HUES64 (cell line): ENCODE results near the gene MFSD8.
"Not testable (repeated sequence)": the region's sequence is repeated elsewhere in the genome, so short reads cannot be mapped to it uniquely, and the experiment has no call there.

Experiments used
- H3K27ac ChIP-seq: 2 replicates; pipeline ENCODE4 v1.7.0; 2013; ENCODE audit warnings: low read depth, low read length, inconsistent platforms
- H3K27me3 ChIP-seq: 2 replicates; pipeline ENCODE4 v1.6.1; 2013; ENCODE audit warnings: mild to moderate bottlenecking, low read length; ENCODE audit not compliant: insufficient read depth
- H3K36me3 ChIP-seq: 2 replicates; pipeline ENCODE4 v1.6.1; 2013; ENCODE audit warnings: mild to moderate bottlenecking, low read length; ENCODE audit not compliant: insufficient read depth
- H3K4me1 ChIP-seq: 2 replicates; pipeline ENCODE4 v1.6.1; 2013; ENCODE audit warnings: mild to moderate bottlenecking, low read length, moderate library complexity; ENCODE audit not compliant: insufficient read depth
- H3K4me3 ChIP-seq: 2 replicates; pipeline ENCODE4 v1.5.1; 2013; ENCODE audit warnings: mild to moderate bottlenecking, low read length, moderate library complexity
- H3K9ac ChIP-seq: 2 replicates; pipeline ENCODE4 v1.6.1; 2013; ENCODE audit warnings: mild to moderate bottlenecking, low read depth, low read length
- H3K9me3 ChIP-seq: 2 replicates; pipeline ENCODE4 v1.6.1; 2013; ENCODE audit warnings: low read depth, low read length; ENCODE audit not compliant: insufficient read depth
- WGBS: fragments of 150-250, 120-280 bp; methylation state at CpG from one replicate; pipeline ENCODE4 v1.1.7; 2013; ENCODE audit warnings: missing lambda C conversion rate; 5-methylcytosine and 5-hydroxymethylcytosine counted together

MFSD8 gene

DNA sequence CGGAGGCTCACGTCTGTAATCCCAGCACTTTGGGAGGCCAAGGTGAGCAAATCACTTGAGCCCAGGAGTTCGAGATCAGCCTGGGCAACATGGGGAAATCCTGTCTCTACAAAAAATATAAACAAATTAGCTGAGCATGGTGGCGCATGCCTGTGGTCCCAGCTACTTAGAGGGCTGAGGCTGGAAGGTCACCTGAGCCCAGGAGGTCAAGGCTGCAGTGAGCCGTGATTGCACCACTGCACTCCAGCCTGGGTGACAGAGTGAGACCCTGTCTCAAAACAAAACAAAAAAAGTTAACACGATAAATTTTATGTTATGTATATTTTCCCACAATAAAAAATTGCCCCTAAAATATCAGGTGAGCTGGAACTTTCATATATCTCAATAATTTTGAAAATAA lies 33.1 kb downstream of the MFSD8 start:
- H3K9ac ChIP-seq, H3K27me3 ChIP-seq, H3K9me3 ChIP-seq, H3K27ac ChIP-seq, H3K4me3 ChIP-seq, H3K4me1 ChIP-seq: not testable (repeated sequence)
- WGBS: 92% methylated on average over 5 of the region's 6 CpGs
- H3K36me3 ChIP-seq: peaks cover 18% of the 10 kb centered on the region

GRCh38 chr4:127930175-127930574 lies 34.8 kb downstream of the MFSD8 start:
- H3K4me3 ChIP-seq: no peak overlapping the region
- H3K36me3 ChIP-seq: peaks cover 24% of the 10 kb centered on the region
- 95% methylated on average over 1 of the region's 1 CpG for WGBS
- H3K27ac ChIP-seq: no peak overlapping the region
- H3K9me3 ChIP-seq: no peaks in the 10 kb centered on the region
- no peaks in the 10 kb centered on the region for H3K4me1 ChIP-seq
- no peaks in the 10 kb centered on the region for H3K27me3 ChIP-seq
- no peak overlapping the region for H3K9ac ChIP-seq

DNA sequence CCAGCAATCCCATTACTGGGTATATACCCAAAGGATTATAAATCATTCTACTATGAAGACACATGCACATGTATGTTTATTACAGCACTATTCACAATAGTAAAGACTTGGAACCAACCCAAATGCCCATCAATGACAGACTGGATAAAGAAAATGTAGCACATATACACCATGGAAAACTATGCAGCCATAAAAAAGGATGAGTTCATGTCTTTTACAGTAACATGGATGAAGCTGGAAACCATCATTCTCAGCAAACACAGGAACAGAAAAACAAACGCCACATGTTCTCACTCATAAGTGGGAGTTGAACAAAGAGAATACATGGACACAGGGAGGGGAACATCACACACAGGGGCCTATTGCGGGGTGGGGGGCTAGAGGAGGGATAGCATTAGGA lies 39.3 kb downstream of the MFSD8 start:
- H3K27me3 ChIP-seq, H3K4me3 ChIP-seq, H3K4me1 ChIP-seq, H3K9me3 ChIP-seq, H3K9ac ChIP-seq, H3K27ac ChIP-seq: not testable (repeated sequence)
- WGBS: 100% methylated on average over 1 of the region's 2 CpGs
- H3K36me3 ChIP-seq: peaks cover 34% of the 10 kb centered on the region

DNA sequence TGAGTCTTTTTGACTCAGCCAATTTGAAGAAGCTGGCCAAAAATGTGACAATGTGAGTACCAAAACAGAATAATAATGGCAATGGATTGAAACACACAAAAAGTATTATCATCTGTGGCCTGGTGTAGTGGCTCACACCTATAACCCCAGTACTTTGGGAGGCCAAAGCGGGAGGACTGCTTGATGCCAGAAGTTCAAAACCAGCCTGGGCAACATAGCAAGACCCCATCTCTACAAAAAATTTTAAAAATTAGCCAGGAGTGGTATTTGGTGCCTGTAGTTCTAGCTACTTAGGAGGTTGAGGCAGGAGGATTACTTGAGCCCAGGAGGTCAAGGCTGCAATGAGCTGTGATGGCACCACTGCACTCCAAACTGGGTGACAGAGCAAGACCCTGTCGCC lies 42.7 kb downstream of the MFSD8 start:
- Histone ChIP-seq H3K4me3 (no peak overlapping the region), H3K27ac (no peak overlapping the region), H3K27me3 (no peaks in the 10 kb centered on the region), H3K4me1 (no peaks in the 10 kb centered on the region), H3K36me3 (peaks cover 49% of the 10 kb centered on the region), H3K9ac (no peak overlapping the region), H3K9me3 (no peaks in the 10 kb centered on the region)
- 100% methylated on average over 1 of the region's 2 CpGs for WGBS

DNA sequence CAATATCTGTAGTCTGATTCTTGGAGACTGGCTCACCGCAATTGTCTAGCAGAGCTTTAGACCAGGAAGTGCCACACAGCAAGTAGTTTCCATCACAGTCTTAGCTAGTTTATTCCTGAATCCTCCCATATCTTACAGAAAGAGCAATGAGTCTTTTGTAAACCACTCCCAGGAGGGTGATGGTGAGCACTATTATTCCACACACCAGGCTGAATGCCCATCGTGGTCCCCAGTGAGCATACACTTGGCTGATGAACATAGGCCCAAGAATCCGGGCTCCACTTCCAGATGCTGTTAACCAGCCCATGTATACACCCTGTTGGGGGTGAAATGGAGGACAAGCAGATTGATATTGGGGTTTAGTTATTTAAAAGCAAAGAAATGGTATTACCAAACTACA lies 44.5 kb downstream of the MFSD8 start:
- Histone ChIP-seq H3K9ac (no peak overlapping the region), H3K27ac (no peak overlapping the region), H3K9me3 (no peaks in the 10 kb centered on the region), H3K27me3 (no peaks in the 10 kb centered on the region), H3K4me3 (no peak overlapping the region), H3K36me3 (peaks cover 44% of the 10 kb centered on the region), H3K4me1 (no peaks in the 10 kb centered on the region)
- WGBS: 93% methylated on average over 3 of the region's 3 CpGs

- H3K36me3 ChIP-seq: peaks cover 43% of the 10 kb centered on the region
- no peaks in the 10 kb centered on the region for H3K9me3 ChIP-seq
- no peak overlapping the region for H3K27ac ChIP-seq
- no peak overlapping the region for H3K4me3 ChIP-seq
- H3K9ac ChIP-seq: no peak overlapping the region
- no peaks in the 10 kb centered on the region for H3K27me3 ChIP-seq
- no peaks in the 10 kb centered on the region for H3K4me1 ChIP-seq
These were observed 47.8 kb downstream of the MFSD8 start for GRCh38 chr4:127917151-127917550.

DNA sequence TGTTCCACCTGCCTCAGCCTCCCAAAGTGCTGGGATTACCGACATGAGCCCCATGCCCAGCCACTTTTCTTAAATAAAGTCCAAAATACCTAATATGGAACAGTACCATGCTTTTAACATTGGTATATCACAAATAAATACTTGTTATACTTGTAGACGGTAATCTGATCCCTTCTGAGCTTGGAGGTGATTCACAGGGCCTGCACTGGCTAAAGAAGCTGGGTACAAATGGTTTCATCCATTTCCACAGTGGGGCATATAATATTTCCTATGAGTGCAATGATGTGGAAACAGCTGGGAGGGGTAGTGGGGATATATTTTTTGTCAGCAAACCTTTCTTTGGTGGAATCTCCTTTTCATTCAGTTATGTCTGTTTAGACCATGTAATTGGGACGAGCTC lies 48.5 kb downstream of the MFSD8 start:
- Histone ChIP-seq H3K27me3 (no peaks in the 10 kb centered on the region), H3K27ac (no peak overlapping the region), H3K4me3 (no peak overlapping the region), H3K9me3 (no peaks in the 10 kb centered on the region), H3K4me1 (no peaks in the 10 kb centered on the region), H3K9ac (no peak overlapping the region), H3K36me3 (peaks cover 37% of the 10 kb centered on the region)
- WGBS: 100% methylated on average over 2 of the region's 3 CpGs

- no peak overlapping the region for H3K4me3 ChIP-seq
- H3K9ac ChIP-seq: no peak overlapping the region
- WGBS: 89% methylated on average over 8 of the region's 8 CpGs
- no peak overlapping the region for H3K27ac ChIP-seq
- no peaks in the 10 kb centered on the region for H3K9me3 ChIP-seq
- H3K4me1 ChIP-seq: no peaks in the 10 kb centered on the region
- no peaks in the 10 kb centered on the region for H3K36me3 ChIP-seq
- H3K27me3 ChIP-seq: no peaks in the 10 kb centered on the region
These were observed 59.9 kb downstream of the MFSD8 start for GRCh38 chr4:127905029-127905428.

DNA sequence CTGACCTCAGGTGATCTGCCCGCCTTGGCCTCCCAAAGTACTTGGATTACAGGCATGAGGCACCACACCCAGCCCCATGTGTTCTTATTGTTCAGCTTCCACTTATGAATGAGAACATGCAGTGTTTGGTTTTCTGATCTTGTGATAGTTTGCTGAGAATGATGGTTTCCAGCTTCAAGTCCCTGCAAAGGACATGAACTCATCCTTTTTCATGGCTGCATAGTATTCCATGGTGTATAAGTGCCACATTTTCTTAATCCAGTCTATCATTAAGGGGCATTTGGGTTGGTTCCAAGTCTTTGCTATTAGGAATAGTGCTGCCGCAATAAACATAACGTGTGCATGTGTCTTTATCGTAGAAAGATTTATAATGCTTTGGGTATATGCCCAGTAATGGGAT lies 65.3 kb downstream of the MFSD8 start:
- H3K4me3 ChIP-seq, H3K9me3 ChIP-seq, H3K4me1 ChIP-seq, H3K9ac ChIP-seq, H3K27me3 ChIP-seq, H3K27ac ChIP-seq: not testable (repeated sequence)
- H3K36me3 ChIP-seq: peaks cover 46% of the 10 kb centered on the region
- 97% methylated on average over 4 of the region's 4 CpGs for WGBS

DNA sequence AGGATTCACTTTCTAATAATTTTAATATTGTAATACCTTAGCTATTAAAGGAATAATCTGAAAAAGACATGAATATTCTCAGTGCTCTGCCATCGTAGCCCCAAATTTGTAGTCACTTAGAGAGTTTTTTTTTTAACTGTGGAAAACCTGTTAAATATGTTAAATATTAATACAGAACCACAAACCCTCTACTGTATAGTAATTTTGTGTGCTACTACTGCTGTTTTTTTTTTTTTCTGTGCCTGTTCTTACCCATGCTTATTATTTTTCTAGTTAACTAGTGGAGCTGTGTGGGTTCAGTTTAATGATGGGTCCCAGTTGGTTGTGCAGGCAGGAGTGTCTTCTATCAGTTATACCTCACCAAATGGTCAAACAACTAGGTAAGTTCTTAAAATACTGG lies 68.4 kb downstream of the MFSD8 start:
- Histone ChIP-seq H3K4me3 (no peak overlapping the region), H3K9ac (no peak overlapping the region), H3K9me3 (no peaks in the 10 kb centered on the region), H3K4me1 (no peaks in the 10 kb centered on the region), H3K27ac (no peak overlapping the region), H3K36me3 (peaks cover 77% of the 10 kb centered on the region), H3K27me3 (no peaks in the 10 kb centered on the region)
- no CpG with 5 or more reads among the region's 1 CpG for WGBS

- Histone ChIP-seq H3K9ac (no peak overlapping the region), H3K4me1 (no peaks in the 10 kb centered on the region), H3K27me3 (no peaks in the 10 kb centered on the region), H3K27ac (no peak overlapping the region), H3K9me3 (no peaks in the 10 kb centered on the region), H3K36me3 (peaks cover 81% of the 10 kb centered on the region), H3K4me3 (no peak overlapping the region)
- 100% methylated on average over 1 of the region's 1 CpG for WGBS
These were observed 68.9 kb downstream of the MFSD8 start for GRCh38 chr4:127896069-127896468.

- no peak overlapping the region for H3K9ac ChIP-seq
- H3K27me3 ChIP-seq: no peaks in the 10 kb centered on the region
- over 99% methylated on average over 3 of the region's 3 CpGs for WGBS
- H3K27ac ChIP-seq: no peak overlapping the region
- peaks cover 97% of the 10 kb centered on the region for H3K36me3 ChIP-seq
- H3K4me1 ChIP-seq: no peaks in the 10 kb centered on the region
- H3K9me3 ChIP-seq: no peaks in the 10 kb centered on the region
- H3K4me3 ChIP-seq: no peak overlapping the region
These were observed 75.1 kb downstream of the MFSD8 start for GRCh38 chr4:127889903-127890302.
